Fibroblast of peridontal ligament (primary cell): ENCODE data around the gene NAB1.
"Not testable (repeated sequence)": the region's sequence is repeated elsewhere in the genome, so short reads cannot be mapped to it uniquely, and the experiment has no call there.

Experiments
- DNase-seq: peaks from one replicate; pipeline ENCODE4 v3.0.0-alpha.2; 2010; ENCODE audit errors: extremely low read depth

Gene NAB1, protein sequence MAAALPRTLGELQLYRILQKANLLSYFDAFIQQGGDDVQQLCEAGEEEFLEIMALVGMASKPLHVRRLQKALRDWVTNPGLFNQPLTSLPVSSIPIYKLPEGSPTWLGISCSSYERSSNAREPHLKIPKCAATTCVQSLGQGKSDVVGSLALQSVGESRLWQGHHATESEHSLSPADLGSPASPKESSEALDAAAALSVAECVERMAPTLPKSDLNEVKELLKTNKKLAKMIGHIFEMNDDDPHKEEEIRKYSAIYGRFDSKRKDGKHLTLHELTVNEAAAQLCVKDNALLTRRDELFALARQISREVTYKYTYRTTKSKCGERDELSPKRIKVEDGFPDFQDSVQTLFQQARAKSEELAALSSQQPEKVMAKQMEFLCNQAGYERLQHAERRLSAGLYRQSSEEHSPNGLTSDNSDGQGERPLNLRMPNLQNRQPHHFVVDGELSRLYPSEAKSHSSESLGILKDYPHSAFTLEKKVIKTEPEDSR

DNA sequence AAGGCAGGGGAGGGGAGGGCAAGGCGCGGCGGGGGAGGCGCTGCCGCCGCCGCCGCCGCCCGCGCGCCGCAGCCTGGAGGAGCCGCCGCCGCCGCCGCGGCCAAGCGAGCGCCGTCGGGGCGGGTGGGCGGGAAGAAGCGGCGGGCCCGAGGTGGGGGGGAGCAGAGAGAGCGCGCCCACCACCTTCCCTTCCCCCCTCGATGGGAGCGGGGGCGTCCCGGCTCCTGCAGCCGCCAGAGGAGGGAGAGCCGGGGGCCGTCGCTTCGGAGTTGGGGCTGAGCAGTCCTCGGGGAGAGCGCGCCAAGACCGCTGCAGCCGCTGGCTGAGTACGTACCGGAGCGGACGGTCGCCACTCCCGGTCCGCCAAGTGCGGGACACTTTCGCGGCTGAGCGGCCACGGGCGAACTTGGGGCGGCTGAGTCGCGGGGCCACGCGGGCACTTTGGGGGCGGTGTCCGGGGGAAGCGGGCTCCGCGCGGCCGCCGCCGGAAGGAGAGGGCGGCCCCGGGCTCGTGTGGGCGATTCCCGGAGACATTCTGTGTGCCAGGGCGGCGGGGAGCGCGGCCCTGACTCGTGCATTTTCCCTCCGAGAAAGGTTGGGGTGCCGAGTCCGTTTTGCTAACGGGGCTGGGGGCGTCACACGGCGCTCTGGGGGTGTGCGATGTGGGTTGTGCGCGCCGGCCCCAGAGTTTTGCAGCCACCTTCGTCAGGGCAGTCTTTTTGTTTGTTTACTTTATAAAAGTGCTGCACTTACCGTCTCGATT lies at the start of gene NAB1:
Gene NAB1 (plus strand): TSS at position 49 of the 763 bp plus-strand sequence. CDS start 10,094 bp downstream, outside the sequence.
- no peak for DNase-seq

DNA sequence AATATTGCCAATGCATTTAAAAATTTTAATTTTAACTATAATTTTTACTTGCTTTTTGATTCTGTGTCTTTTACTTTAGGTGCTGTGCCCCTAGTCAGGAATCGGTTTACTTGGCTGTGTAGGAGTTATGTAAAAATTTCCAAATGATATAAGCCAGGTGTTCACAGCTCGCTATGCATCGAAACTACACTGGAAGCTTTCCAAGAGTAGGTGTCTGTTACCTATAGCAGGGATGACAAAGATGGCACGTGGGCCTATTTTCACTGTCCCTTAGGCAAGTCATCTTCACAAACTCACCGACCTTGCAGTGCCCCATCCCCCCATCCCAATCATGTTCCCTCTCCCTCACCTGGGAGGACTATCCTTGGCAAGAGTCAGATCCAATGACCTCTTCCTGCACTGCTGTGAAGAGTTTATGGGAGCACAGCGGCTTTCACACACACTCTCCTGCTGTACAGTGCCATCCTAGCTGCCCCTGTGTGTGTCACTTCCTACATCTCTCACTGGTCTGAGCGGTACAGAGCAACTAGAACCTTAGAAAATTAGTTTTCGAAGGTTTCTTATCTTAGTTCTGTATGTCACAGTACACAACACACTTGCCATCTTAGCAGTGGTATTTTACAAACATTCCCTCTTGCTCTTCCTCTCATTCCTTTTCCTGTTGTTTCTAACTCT lies 49.2 kb upstream of the NAB1 start:
- DNase-seq: no peak

DNA sequence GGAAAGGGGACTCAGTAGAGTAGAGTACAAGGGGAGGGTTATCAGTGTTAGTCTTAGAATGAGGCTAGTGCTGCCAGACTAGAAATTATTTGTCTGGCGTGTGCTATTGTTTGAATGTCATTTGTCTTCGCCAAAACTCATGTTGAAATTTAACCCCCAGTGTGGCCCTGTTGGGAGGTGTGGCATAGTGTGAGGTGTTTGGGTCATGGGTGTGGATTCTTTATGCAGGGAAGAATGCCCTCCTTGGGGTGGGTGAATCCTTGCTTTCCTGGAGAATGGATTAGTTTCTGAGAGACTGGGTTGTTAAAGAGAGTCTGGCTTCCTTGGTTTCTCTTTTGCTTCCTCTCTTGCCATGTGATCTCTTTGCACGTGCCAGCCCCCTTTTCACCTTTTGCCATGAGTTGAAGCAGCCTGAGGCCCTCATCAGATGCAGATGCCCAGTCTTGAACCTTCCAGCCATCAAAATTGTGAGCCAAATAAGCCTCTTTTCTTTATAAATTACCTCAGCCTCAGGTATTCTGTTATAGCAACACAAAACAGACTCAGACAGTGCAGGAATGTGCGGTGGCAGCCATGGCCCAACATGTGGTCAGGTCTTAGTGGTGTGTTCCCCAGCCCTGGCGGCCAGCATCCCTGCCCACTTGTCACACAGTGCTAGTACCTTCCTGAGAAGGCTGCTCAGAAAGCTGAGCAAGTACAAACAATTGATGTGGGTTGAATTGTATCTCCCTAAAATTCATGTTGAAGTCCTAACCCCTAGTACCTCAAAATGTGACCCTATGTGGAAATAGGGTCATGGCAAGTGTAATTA lies 48.4 kb upstream of the NAB1 start:
- no peak for DNase-seq

DNA sequence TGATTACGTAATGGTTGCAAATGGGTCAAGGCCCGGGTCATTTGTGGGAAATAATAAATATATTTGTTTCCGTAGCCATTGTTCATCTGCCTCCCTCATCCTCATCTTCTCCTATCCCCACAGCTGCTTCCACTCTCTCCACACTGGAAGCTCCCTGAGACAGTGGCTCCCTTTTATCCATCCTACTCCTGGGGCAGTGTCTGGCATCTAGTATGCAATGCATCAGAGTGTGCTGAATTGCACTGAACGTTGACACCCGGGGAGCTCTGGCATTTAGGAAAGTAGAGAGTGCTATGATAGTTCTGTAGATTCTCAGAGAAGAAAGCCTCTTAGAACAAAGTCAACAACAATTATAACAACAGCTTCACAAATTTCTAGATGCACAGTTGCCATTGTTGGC lies 45.5 kb upstream of the NAB1 start:
- no peak for DNase-seq

DNA sequence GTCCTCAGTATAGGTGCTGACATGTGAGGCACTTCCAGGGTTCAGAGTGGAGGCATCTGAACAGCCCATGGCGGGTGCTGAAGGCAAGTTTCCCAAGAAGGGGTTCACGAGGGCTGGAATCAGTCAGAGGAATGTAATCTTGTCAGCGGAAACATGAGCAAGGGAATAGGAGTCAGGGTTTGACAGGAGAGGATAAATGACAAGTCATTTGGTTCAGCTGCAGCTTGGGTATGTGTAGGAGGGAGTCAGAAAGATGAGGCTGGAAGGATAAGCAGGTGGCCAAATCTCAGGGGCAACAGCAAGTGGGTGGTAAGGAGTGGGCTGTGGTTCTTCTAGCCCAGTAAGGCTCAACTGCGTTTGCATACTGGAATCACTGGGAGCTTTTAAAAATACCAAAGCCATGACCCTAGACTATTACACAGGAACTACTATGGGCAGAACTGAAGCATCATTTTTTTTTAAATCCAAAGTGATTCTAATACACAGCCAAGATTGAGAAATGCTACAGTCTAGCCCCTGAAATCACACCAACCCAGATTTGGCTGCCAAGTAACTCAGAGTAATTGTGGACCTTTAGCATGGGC lies 41.8 kb upstream of the NAB1 start:
- DNase-seq: no peak

DNA sequence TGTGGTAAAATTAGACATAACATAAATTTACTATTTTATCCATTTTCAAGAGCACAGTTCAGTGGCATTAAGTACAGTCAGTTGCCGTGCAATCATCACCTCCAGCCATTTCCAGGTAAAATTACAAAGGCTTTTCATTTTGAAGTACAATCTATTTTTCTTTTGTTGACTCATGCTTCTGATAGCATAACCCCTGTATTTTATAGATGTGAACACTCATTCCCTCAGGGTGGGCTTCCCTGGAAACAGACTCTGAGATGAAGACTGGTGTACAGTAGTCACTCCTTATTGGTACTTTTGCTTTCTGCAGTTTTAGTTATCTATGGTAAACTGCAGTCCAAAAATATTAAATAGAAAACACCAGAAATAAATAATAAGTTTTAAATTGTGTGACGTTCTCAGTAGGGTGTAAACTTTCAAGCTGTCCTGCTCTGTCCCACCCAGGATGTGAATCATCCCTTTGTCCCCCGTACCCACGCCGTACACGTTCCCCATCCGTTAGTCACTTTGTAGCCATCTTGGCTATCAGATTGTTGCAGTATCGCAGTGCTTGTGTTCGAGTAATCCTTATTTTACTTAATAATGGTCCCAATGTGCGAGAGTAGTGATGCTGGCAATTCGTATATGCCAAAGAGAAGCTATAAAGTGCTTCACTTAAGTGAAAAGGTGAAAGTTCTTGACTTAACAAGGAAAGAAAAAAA lies 41.1 kb upstream of the NAB1 start:
- DNase-seq: no peak

DNA sequence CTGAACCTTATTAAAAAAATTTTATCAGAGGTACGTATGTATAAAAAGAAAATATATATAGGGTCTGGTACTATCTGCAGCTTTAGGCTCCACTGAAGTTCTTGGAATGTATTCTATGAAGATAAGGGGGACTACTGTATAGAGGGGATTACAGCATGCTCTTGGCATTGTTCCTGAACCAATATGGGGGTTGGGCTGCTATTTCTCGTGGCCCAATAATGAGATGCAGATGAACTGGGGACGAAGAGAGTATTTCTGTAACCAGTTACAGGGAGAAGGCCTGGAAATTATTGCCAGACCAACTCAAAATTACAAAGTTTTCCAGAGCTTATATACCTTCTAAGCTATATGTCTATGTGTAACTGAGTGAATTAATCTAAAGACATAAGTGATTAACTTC lies 40.0 kb upstream of the NAB1 start:
- not testable (repeated sequence) for DNase-seq

DNA sequence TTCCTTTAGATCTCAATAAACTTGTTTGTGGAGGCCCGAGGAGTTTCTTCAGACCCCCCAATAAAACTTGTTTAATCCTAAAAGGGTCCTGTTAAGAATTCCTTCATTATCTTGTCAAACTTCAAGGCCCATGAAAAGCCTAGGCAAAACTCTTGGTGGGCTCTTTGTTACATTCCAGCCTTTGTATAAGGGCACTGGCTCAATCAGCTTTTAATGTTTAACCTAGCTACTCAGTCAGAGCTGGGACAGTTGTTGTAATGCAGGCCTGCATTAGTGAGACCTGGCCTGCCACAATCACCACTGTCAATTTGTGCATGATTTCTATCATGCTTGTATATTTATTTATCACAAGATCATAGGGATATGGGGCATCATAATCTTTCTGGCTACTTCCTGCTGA lies 39.5 kb upstream of the NAB1 start:
- DNase-seq: not testable (repeated sequence)

DNA sequence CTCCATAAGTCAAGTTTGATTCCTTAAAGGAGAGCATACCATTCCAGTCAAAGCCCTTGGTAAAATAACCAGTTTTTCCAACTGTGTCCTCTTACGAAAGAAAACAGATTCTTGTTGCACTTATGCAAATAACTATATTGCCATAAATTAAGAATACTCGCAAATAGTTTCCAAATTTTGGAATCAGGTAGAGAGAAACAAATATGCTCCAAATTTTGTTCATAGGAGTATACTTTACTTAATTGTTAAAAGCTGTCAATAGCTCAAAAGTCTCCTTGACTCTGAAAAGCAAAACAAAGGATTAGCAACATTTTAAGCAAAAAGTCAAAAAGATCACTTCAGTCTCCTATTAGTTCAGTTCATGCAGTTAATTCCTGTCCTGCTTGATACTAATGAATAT lies 38.4 kb upstream of the NAB1 start:
- DNase-seq: not testable (repeated sequence)

DNA sequence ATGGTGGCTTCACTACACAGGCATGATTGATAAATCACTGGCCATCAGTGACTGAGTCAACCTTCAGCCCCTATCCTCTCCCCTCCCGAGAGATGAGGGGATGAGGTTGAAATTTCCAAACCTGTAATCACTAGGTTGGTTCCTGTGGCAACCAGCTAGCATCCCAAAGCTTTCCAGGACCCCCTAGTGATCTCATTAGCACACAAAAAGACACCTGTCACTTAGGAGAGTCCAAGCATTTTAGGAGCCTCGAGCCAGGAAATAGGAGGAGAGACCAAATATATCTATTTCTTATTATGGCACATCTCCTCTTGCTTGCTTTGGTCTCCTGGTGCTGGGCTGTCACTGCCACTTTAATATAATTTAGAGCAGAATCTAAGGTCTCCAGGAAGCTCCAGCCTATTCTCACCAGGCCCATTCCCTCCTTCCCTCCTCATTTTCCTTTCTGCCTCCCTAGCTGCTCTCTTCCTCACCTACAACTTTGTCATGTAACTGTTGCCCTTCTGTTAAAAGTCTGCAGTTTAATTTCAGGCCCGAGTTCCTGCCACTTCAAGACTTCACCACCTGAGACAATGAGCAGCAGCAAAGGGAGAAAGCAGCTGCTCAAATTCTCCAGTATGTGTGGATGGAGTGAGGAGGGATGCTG lies 33.2 kb upstream of the NAB1 start:
- no peak for DNase-seq

DNA sequence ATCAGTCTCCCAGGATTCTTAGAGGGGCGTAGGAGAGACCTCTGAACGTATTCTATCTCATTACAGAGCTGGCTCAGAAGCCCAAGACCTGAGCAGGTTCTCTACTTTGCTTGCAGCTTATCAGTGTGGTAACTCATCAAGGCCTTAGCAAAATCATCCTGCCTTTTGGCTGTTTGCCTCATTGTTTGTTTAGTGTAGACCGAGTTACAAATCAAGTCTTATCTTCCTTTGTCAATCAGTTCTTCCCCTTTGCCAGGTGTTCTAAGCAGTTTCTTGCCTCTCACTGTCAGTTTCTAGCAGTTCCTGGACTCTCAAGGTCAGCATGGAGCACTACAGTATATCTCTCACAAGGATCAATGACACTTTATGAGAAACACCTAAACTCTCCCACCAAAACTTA lies 30.9 kb upstream of the NAB1 start:
- DNase-seq: no peak

DNA sequence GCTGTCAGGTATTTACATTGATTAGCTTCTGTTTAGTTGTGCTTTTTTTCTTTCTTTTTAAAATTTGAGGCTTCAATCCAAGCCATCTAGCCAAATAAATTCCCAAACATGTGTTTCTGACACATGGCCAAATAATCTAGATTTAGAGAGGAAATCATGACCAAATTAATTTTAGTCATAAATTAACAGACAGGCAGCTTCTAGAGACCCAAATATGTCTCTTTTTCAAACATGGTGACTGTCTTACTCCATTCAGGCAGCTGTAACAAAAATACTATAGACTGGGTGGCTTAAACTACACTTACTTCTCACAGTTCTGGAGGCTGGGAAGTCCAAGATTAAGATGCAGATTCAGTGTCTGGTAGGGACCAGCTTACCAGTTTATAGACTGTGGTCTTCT lies 23.2 kb upstream of the NAB1 start:
- DNase-seq: no peak

DNA sequence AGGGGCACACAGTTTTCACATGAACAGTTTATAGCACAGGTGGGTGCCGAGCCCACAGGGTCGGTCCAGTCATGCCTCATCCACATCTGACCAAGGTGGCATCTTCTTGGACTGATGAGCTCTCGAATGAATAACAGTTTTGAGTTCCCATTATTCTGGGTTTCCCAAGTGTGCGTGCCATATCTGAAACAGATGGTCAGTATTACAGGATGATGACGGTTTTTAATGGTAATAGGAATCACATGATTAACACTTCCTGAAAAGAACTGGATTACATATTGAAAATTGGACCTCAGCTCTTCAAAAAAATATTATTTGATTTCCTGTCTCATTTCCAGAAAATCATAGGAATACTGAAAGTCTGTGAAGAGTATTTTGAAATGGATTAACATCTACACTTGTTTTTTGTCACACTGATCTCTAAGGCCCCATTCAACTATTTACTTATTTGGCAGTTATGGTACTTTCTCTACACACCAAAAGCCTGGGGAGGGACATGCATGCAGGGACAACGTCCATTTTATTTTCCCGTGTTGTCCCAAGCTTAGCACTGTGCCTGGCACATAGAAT lies 22.2 kb upstream of the NAB1 start:
- DNase-seq: no peak

DNA sequence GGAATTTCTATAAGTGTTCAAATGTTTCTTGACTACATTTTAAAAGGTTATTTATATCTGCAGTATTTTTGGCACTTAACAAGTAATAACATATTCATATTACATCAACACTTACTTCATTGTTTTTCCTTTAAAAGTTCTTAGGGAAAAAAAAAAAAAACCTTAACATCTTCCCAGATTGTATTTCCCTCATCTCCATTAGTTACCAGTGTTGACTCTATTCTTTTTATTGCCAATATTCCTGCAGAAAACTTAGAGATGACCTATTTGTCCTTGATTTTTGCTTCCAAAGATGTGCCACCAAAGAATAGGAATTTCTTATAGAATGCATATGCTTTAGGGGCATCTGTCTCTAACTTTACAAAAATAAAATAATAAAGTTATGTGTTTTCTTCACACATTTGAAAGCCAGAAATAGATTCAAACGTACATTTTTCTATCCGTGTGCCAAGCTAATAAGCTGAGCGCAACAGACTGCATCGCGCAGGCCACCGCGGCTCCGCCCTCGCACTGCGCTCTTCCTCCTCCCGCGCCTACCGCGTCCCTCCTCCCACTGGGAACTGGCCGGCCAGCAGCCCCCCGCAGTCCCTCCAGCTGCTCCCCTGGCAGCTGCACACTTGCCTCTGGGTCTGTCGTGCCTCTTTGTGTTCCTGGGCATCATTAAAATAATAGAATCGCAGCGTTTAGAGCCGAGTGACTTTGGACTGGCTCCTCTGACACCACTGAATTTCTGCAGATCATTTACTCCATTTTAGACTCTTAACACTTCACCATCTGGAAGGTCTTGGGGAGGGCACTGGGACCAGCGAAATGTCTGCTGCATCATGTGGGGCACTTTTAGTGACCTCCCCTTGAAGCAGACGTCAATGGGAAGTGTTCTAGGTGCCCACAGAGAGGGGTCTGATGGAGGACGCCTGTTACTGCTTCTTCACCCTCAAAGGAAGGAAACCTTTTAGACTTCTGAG lies 21.2 kb upstream of the NAB1 start:
- DNase-seq: peak; percentile 21

DNA sequence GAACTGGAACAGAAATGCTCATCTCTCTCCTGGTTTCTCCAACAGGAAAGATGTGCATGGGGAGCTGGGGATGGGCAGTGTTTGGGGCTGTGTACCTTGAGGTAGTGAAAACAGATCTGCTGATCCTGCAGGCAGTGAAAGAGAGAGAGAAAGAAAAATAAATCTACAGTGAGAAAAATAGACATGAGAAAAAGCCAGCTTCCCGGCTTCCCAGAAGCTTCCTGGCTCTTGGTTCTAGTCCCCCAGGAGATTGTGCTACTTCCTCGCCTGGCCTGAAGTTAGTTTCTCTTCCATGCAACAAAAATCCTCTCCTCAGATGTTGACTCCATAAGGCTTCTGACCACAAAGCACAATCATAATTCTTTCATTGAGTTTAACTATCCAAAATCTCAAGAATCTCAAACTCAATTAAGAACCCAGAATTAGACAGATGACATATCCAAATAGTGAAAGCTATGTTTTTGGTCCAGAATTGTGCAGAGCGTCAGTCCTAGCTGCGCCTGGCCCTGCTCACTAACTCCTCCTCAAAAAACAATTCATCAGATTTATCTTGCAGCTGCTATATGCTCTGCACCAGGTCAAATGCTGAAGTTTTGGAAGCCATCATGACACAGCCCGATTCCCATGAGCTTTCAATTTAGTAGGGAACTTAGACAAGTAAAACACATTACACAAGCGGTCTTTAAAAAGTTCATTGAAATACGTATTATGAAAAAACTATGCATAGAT lies 20.1 kb upstream of the NAB1 start:
- DNase-seq: peak; percentile 30

DNA sequence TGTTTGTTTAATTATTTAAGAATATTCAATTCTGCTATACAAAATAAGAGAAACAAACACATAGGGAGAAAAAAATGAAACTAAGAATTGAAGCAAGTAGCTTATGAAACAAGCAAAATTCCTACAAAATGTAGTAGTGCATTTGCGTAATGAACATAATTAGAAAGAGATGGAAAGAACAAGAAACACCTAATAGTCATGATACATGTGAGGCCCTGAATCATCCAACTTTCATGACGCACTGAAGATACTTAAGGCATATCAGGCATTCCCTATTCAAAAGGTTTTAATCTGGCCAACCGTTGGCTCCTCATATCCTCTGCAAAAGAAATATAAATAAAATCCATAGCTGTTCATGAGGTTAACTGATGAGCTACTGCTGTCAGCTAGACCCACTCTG lies 14.5 kb upstream of the NAB1 start:
- DNase-seq: peak; percentile 41

DNA sequence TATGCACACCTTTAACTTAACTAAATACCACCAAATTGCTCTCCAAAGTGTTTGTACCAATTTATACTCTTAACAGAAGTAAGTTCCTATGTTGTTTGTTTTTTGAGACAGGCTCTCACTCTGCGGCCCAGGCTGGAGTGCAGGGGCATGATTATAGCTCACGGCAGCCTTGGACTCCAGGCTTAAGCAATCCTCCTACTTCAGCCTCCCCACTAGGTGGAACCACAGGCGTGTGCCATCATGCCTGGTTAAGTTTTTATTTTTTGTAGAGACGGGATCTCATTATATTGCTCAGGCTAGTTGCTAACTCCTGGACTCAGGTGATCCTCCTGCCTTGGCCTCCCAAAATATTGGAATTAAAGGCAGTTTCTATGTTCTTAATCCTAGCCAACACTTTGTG lies 13.1 kb upstream of the NAB1 start:
- no peak for DNase-seq

DNA sequence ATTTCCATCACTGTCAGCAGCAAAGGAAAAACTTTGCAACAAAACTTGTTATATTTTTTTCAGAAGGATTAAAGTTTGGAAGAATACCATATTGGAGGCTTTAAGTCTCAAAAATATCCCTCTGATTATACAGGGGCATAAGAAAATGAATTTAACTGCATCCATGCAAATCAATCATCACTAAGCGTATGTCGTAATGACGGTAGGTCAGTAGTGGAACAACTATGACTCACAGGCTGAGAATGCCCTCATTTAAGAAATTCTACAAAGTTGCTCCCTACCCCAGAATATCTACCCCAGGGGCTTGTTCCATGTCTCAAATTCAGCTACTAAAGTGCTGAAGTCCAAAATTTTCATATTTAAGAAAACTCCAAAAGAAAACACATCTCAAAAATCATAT lies 12.5 kb upstream of the NAB1 start:
- DNase-seq: peak; percentile 76
